Stimulated activated CD8-positive, alpha-beta memory T cell treated with anti-CD3 and anti-CD28 coated beads, Interleukin-4, amount 100 ng/mL, for 24 hours (primary cell): ENCODE data around the gene ACSS3.
"Not testable (repeated sequence)": the region's sequence is repeated elsewhere in the genome, so short reads cannot be mapped to it uniquely, and the experiment has no call there.

Source experiments
- DNase-seq: peaks from one replicate; pipeline ENCODE4 v3.0.0-alpha.2; 2020; ENCODE audit warnings: low read depth

The ACSS3 gene

GRCh38 chr12:81170072-81170471 lies 92.2 kb downstream of the ACSS3 start:
- DNase-seq, result no peak

- DNase-seq, result no peak
Observed at GRCh38 chr12:81172851-81173250, 95.0 kb downstream of the ACSS3 start.

GRCh38 chr12:81174664-81175063 lies 96.8 kb downstream of the ACSS3 start:
- DNase-seq, result no peak

GRCh38 chr12:81176796-81177195 lies 98.9 kb downstream of the ACSS3 start:
- no peak for DNase-seq

GRCh38 chr12:81181691-81182090 lies 103.8 kb downstream of the ACSS3 start:
- no peak for DNase-seq

- DNase-seq, result no peak
Observed at GRCh38 chr12:81187686-81188085, 109.8 kb downstream of the ACSS3 start.

- DNase-seq, result no peak
Observed at GRCh38 chr12:81196595-81196994, 118.7 kb downstream of the ACSS3 start.

GRCh38 chr12:81200561-81200960 lies 122.7 kb downstream of the ACSS3 start:
- DNase-seq, result not testable (repeated sequence)

- no peak for DNase-seq
Observed at GRCh38 chr12:81203671-81204204, 125.9 kb downstream of the ACSS3 start.

GRCh38 chr12:81205416-81205815 lies 127.5 kb downstream of the ACSS3 start:
- DNase-seq, result no peak

GRCh38 chr12:81206429-81206828 lies 128.6 kb downstream of the ACSS3 start:
- DNase-seq, result no peak

- DNase-seq, result no peak
Observed at GRCh38 chr12:81207173-81207572, 129.3 kb downstream of the ACSS3 start.

GRCh38 chr12:81207664-81208063 lies 129.8 kb downstream of the ACSS3 start:
- no peak for DNase-seq

GRCh38 chr12:81208187-81208911 lies 130.5 kb downstream of the ACSS3 start:
- DNase-seq, result no peak

GRCh38 chr12:81209012-81209411 lies 131.1 kb downstream of the ACSS3 start:
- DNase-seq, result no peak

GRCh38 chr12:81209772-81210225 lies 131.9 kb downstream of the ACSS3 start:
- DNase-seq, result not testable (repeated sequence)

- DNase-seq, result no peak
Observed at GRCh38 chr12:81211306-81211705, 133.4 kb downstream of the ACSS3 start.

GRCh38 chr12:81212996-81213696 lies 135.3 kb downstream of the ACSS3 start:
- no peak for DNase-seq

- no peak for DNase-seq
Observed at GRCh38 chr12:81216739-81217138, 138.9 kb downstream of the ACSS3 start.

GRCh38 chr12:81221681-81222080 lies 143.8 kb downstream of the ACSS3 start:
- no peak for DNase-seq

GRCh38 chr12:81222846-81223592 lies 145.1 kb downstream of the ACSS3 start:
- no peak for DNase-seq

- no peak for DNase-seq
Observed at GRCh38 chr12:81224626-81225025, 146.7 kb downstream of the ACSS3 start.

- no peak for DNase-seq
Observed at GRCh38 chr12:81229759-81230158, 151.9 kb downstream of the ACSS3 start.
